MM.1S (cell line): Measurements from ENCODE around the gene DUSP9.
"Not testable (repeated sequence)": the region's sequence is repeated elsewhere in the genome, so short reads cannot be mapped to it uniquely, and the experiment has no call there.

Experiments
- DNase-seq: peaks from one replicate; pipeline ENCODE4 v3.0.0-alpha.2; 2015
- H2AFZ ChIP-seq: fragments of 300-600 bp; sonication (generic); 2 replicates; pipeline ENCODE4 v1.6.0; 2016; ENCODE audit warnings: antibody characterized with exemption, low read length
- H3F3A ChIP-seq: fragments of 300-600 bp; sonication (generic); 2 replicates; pipeline ENCODE4 v1.6.1; 2016; ENCODE audit warnings: mild to moderate bottlenecking, antibody characterized with exemption, low read length, moderate library complexity, mixed read lengths; ENCODE audit not compliant: insufficient read depth
- H3K27ac ChIP-seq: fragments of 300-600 bp; sonication (generic); 2 replicates; pipeline ENCODE4 v1.5.1; 2016; ENCODE audit warnings: mild to moderate bottlenecking, low read length
- H3K27me3 ChIP-seq: fragments of 300-600 bp; sonication (generic); replicated peaks from 2 replicates; pipeline ENCODE4 v1.6.0; 2016; ENCODE audit warnings: low read length; ENCODE audit not compliant: insufficient read depth
- H3K36me3 ChIP-seq: fragments of 300-600 bp; sonication (generic); replicated peaks from 2 replicates; pipeline ENCODE4 v1.6.1; 2016; ENCODE audit warnings: mild to moderate bottlenecking, low read length, mixed read lengths; ENCODE audit not compliant: insufficient read depth
- H3K4me1 ChIP-seq: fragments of 300-600 bp; sonication (generic); 2 replicates; pipeline ENCODE4 v1.6.1; 2016; ENCODE audit warnings: low read length, mixed read lengths
- H3K4me2 ChIP-seq: fragments of 300-600 bp; sonication (generic); 2 replicates; pipeline ENCODE4 v1.6.0; 2016; ENCODE audit warnings: low read depth, low read length
- H3K4me3 ChIP-seq: fragments of 300-600 bp; sonication (generic); 2 replicates; pipeline ENCODE4 v1.5.1; 2016; ENCODE audit warnings: low read length, mixed read lengths
- H3K79me2 ChIP-seq: fragments of 300-600 bp; sonication (generic); 2 replicates; pipeline ENCODE4 v1.6.1; 2016; ENCODE audit warnings: mixed run types, low read length, mixed read lengths
- H3K9ac ChIP-seq: fragments of 300-600 bp; sonication (generic); 2 replicates; pipeline ENCODE4 v1.6.1; 2016; ENCODE audit warnings: low read length, mixed read lengths
- H3K9me2 ChIP-seq: fragments of 300-600 bp; sonication (generic); replicated peaks from 2 replicates; pipeline ENCODE4 v1.6.1; 2016; ENCODE audit warnings: mild to moderate bottlenecking, low read length, mixed read lengths; ENCODE audit not compliant: insufficient read depth
- H3K9me3 ChIP-seq: fragments of 300-600 bp; sonication (generic); replicated peaks from 2 replicates; pipeline ENCODE4 v1.6.1; 2016; ENCODE audit warnings: mild to moderate bottlenecking, low read length, mixed read lengths; ENCODE audit not compliant: insufficient read depth
- H4K20me1 ChIP-seq: fragments of 300-600 bp; sonication (generic); 2 replicates; pipeline ENCODE4 v1.6.1; 2016; ENCODE audit warnings: mild to moderate bottlenecking, low read length, moderate library complexity, mixed read lengths; ENCODE audit not compliant: insufficient read depth
- EZH2 ChIP-seq: fragments of 300-600 bp; sonication (generic); optimal IDR thresholded peaks from 2 replicates; pipeline ENCODE3; 2017; ENCODE audit warnings: low read depth, mild to moderate bottlenecking, antibody characterized with exemption, low read length, mixed read lengths
- EZH2phosphoT487 ChIP-seq: fragments of 300-600 bp; sonication (generic); IDR thresholded peaks from 2 replicates; pipeline ENCODE4 v1.6.1; 2018; ENCODE audit warnings: antibody characterized with exemption, low read length
- TF ChIP-seq, protein P1 (sequence below): fragments of 300-600 bp; sonication (generic); IDR thresholded peaks from 2 replicates; pipeline ENCODE4 v1.5.1; 2016; ENCODE audit warnings: antibody characterized with exemption, low read length, mixed read lengths

The DUSP9 gene

DNA sequence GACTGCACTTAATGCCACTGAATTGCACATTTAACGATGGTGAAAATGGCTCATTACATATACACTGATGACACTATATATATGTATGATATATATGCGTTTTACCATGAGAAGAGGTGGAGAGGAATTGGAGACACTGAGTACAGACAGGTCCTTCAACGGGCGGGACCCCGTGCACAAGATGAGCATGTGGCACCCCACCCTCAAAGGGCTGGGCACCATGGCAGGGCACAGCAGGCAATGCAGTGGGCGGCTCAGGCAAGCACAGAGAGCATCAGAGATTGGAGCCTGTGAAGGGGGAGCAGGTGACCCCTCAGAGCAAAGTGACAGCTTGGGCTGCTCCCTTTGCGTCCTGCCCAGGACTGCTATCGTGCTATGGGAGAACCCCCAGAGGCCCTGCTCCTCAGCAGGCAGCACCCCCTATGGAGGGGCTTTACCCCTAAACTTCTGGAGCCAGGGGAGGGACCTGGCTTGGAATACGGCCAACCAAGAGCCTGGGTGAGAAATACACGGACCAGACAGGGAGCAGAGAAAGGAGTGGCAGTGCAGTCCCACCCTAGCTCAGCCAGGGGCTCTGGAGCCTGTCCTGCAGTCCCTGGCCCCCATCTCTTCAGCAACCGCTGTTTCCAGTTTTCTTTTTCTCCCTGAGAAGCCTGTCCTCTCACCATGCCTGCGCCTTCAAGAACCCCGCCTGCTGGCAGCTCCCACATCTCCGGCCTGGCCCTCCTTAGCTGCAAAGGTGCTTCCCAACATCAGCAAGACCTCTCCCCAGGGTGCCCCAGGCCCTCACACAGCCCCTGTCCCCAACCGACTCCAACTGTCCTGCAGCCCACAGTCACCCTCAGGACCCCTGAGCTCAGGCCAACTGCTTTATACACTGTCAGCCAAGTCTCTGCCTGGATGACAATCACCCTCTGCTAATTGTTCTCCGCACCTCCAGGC, 51.2 kb downstream of the DUSP9 start:
- H3K36me3 ChIP-seq: no peaks in the 10 kb centered on the region
- no peak for TF ChIP-seq EZH2
- TF ChIP-seq, protein P1, sequence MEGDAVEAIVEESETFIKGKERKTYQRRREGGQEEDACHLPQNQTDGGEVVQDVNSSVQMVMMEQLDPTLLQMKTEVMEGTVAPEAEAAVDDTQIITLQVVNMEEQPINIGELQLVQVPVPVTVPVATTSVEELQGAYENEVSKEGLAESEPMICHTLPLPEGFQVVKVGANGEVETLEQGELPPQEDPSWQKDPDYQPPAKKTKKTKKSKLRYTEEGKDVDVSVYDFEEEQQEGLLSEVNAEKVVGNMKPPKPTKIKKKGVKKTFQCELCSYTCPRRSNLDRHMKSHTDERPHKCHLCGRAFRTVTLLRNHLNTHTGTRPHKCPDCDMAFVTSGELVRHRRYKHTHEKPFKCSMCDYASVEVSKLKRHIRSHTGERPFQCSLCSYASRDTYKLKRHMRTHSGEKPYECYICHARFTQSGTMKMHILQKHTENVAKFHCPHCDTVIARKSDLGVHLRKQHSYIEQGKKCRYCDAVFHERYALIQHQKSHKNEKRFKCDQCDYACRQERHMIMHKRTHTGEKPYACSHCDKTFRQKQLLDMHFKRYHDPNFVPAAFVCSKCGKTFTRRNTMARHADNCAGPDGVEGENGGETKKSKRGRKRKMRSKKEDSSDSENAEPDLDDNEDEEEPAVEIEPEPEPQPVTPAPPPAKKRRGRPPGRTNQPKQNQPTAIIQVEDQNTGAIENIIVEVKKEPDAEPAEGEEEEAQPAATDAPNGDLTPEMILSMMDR: no peak
- TF ChIP-seq EZH2phosphoT487: no peak
- H3K9me3 ChIP-seq: no peaks in the 10 kb centered on the region
- no peaks in the 10 kb centered on the region for H3K4me1 ChIP-seq
- H3K9me2 ChIP-seq: no peaks in the 10 kb centered on the region
- H3F3A ChIP-seq: no peaks in the 10 kb centered on the region
- no peaks in the 10 kb centered on the region for H4K20me1 ChIP-seq
- no peak overlapping the region for H3K4me2 ChIP-seq
- H3K27ac ChIP-seq: no peak overlapping the region
- H3K27me3 ChIP-seq: no peaks in the 10 kb centered on the region
- DNase-seq: no peak
- H2AFZ ChIP-seq: no peak overlapping the region
- H3K79me2 ChIP-seq: no peaks in the 10 kb centered on the region
- H3K9ac ChIP-seq: no peak overlapping the region
- H3K4me3 ChIP-seq: no peak overlapping the region

DNA sequence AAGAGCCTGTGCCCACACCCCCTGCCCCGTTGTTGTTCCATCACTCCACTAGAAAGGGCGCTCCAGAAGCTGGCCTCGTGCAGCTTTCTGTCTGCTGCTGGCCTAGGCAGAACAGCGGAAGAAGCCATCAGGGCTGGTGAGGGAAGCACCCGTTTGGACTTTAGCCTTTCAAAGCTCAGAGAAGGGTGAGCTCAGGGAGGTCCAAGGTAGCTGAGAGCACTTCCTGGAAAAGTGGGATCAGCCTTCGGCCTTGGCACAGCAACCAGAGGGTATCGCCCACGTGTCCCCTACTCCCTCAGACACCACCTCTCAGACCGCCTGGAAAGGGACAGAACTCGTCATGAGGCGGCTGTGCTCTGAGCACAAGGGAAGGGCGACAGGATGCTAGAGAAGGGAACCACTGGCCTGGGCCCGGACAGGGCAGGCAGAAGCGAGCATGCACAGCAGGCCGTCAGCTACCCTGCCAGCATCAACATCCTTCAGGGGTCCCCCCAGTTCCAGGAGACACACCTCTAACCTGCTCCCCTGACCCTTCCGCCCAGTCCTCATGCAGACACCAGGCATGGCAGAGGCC, 52.3 kb downstream of the DUSP9 start:
- not testable (repeated sequence) for H3K9me2 ChIP-seq, H3K4me1 ChIP-seq, H3K4me3 ChIP-seq, H3K79me2 ChIP-seq, H2AFZ ChIP-seq, H3K36me3 ChIP-seq, H3F3A ChIP-seq, H3K27me3 ChIP-seq, H3K4me2 ChIP-seq, DNase-seq, H3K9ac ChIP-seq, H3K27ac ChIP-seq, H4K20me1 ChIP-seq, H3K9me3 ChIP-seq

DNA sequence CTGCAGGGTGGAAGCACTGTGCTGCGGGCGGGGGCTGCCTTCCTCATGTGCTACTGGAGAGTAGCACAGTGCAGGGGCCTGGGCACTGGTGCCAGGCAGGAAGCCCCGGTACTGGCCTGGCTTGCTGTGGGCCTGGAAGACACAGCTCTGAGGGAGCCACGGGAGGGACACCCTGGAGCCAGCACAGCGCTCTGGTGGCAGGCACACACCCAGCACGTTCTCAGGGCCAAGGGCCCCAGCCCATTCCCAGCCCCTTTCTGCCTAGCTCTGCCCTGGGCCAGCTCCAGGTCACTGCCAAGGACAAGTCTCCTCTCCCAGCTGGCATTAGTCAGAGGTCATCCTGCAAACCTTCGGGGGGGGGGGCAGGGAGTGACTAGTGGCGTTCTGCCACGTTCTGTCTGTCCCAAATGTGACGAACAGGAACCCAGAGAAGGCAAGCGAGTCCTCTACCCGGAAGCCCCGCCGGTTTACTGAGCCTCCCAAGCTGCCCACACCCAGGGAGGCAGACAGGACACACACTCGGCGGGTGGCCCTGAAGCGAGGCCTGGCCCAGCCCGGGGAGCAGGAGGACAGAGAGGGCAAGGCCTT, 52.9 kb downstream of the DUSP9 start:
- H3K27me3 ChIP-seq, DNase-seq, H3K9me2 ChIP-seq, H3K4me1 ChIP-seq, H2AFZ ChIP-seq, H3K27ac ChIP-seq, H3K4me2 ChIP-seq, H3K4me3 ChIP-seq, H4K20me1 ChIP-seq, H3K9me3 ChIP-seq, H3K9ac ChIP-seq, H3K36me3 ChIP-seq, H3K79me2 ChIP-seq, H3F3A ChIP-seq: not testable (repeated sequence)

DNA sequence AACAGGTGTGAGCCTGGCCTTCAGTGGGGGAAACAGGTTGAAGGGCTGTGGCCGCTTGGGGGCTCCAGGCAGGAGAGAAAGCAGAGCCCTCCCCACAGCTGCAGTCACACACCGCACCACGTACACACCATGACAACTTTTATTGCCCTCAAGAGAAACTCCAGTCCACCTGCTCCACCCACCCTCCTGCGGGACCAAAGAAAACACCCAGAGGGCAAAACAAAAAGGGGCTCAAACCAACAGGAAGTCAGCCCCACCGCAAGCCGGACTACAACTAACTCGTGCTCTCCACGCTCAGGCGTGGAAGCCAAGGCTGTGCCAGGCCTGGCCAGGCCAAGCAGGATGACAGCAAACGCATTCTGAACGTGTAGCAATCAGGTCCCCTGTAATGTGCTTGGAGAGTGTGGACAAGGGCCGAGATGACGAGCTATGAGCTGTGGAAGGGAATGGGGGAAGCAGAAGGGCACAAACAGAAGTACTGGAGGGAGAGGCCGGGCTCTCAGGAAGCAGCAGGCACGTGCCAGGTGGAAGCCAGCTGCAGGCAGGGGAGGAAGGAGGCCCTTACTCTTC, 53.5 kb downstream of the DUSP9 start:
- DNase-seq: no peak
- H3K27ac ChIP-seq: no peak overlapping the region
- H3K9ac ChIP-seq: no peak overlapping the region
- H3K9me2 ChIP-seq: no peaks in the 10 kb centered on the region
- no peaks in the 10 kb centered on the region for H3K36me3 ChIP-seq
- H3F3A ChIP-seq: no peaks in the 10 kb centered on the region
- no peaks in the 10 kb centered on the region for H4K20me1 ChIP-seq
- H2AFZ ChIP-seq: no peak overlapping the region
- H3K4me2 ChIP-seq: no peak overlapping the region
- no peak overlapping the region for H3K4me3 ChIP-seq
- H3K9me3 ChIP-seq: no peaks in the 10 kb centered on the region
- no peaks in the 10 kb centered on the region for H3K79me2 ChIP-seq
- TF ChIP-seq, protein P1: no peak
- TF ChIP-seq EZH2phosphoT487 (no peak), EZH2 (no peak)
- no peaks in the 10 kb centered on the region for H3K4me1 ChIP-seq
- H3K27me3 ChIP-seq: no peaks in the 10 kb centered on the region
